ENCODE results near the gene HSCB. TPM values are rescaled to one million over a fixed set of nuclear protein-coding genes. Genes with fewer than 3 reads are reported as not detected.
A peak's percentile ranks its signal among the peaks of the same experiment; 100 is the strongest.
"Not testable (repeated sequence)": the region's sequence is repeated elsewhere in the genome, so short reads cannot be mapped to it uniquely, and the experiment has no call there.

The HSCB gene
- total RNA-seq, 1 experiment from 2014 or later = 21.2 TPM

GRCh38 chr22:28761449-28761755 lies 19.6 kb downstream of the HSCB start:
- Mint-ChIP-seq H3K4me3 (no peak overlapping the region; a peak in 1 of 5 replicates), H3K4me1 (peaks cover 20 to 25% of the 10 kb centered on the region in 2 experiments), H3K27ac (peak overlapping the region; percentile 87 to 96 (median 88)), H3K27me3 (ENCODE audit: low read depth) (no peaks in the 10 kb centered on the region; the same call in 1 of the 2 replicates), H3K9me3 (peaks cover 10 to 11% of the 10 kb centered on the region in 2 experiments; a peak in 4 of 5 replicates), H3K36me3 (ENCODE audit: insufficient read depth in 1 of 3, low read depth in 3 of 3) (peaks cover 8 to 14% (median 14%) of the 10 kb centered on the region in 3 experiments)
- Histone ChIP-seq H3K27ac (ENCODE audit: insufficient read length, low read depth, low read length) (peak overlapping the region; percentile 17), H2AK5ac (ENCODE audit: insufficient read length, low read length) (no peak overlapping the region), H3K56ac (ENCODE audit: insufficient read length, low read depth, low read length) (no peak overlapping the region), H3K9me3 (ENCODE audit: control insufficient read depth, low read depth, low read length) (no peaks in the 10 kb centered on the region), H2BK15ac (ENCODE audit: low read depth, low read length) (no peak overlapping the region), H2BK12ac (ENCODE audit: insufficient read length, low read depth, low read length) (peak overlapping the region; percentile 7), H4K20me1 (ENCODE audit: control insufficient read depth, insufficient read depth, insufficient read length) (no peaks in the 10 kb centered on the region), H3K4me2 (ENCODE audit: insufficient read depth, insufficient read length, low read length) (no peak overlapping the region), H3K79me1 (ENCODE audit: insufficient read depth, low read depth, low read length, poor library complexity, severe bottlenecking) (no peaks in the 10 kb centered on the region), H3K23me2 (ENCODE audit: insufficient read length, low read depth, low read length, poor library complexity, severe bottlenecking) (no peaks in the 10 kb centered on the region), H2AFZ (ENCODE audit: low read length) (no peak overlapping the region), H3K4ac (ENCODE audit: low read depth, low read length) (no peak overlapping the region), H3K4me1 (ENCODE audit: insufficient read depth, low read length) (no peaks in the 10 kb centered on the region; the same call in 1 of the 2 replicates), H4K8ac (replicated peaks; ENCODE audit: insufficient read length, low read depth, low read length) (no peak overlapping the region), H3K18ac (ENCODE audit: insufficient read length, low read depth, low read length) (peak overlapping the region; percentile 45), H4K91ac (ENCODE audit: insufficient read length, low read depth, low read length) (no peak overlapping the region), H2BK120ac (ENCODE audit: low read depth, low read length, poor library complexity, severe bottlenecking) (no peak overlapping the region), H3K9ac (ENCODE audit: extremely low read depth, insufficient read length, low read length) (no peak overlapping the region), H4K5ac (ENCODE audit: insufficient read length, low read depth, low read length) (no peak overlapping the region), H3K27me3 (ENCODE audit: insufficient read depth, low read length) (no peaks in the 10 kb centered on the region), H3K14ac (ENCODE audit: insufficient read depth, low read length) (no peak overlapping the region), H3K23ac (ENCODE audit: insufficient read length, low read depth, low read length) (no peak overlapping the region), H3K79me2 (ENCODE audit: insufficient read depth, low read length) (no peaks in the 10 kb centered on the region), H2BK20ac (ENCODE audit: low read depth, low read length, poor library complexity, severe bottlenecking) (no peak overlapping the region), H2BK5ac (ENCODE audit: insufficient read length, low read length) (no peak overlapping the region), H3T11ph (ENCODE audit: low read length) (no peak overlapping the region)
- WGBS (ENCODE audit: extremely low coverage, insufficient read length, low lambda C conversion rate) = no CpG with 5 or more reads among the region's 10 CpGs
- peak; percentile 41 for DNase-seq
- no peak for TF ChIP-seq CTCF (conservative IDR thresholded peaks at IDR 0.05)

- not testable (repeated sequence) for H2BK15ac ChIP-seq (ENCODE audit: low read depth, low read length); H4K5ac ChIP-seq (ENCODE audit: insufficient read length, low read depth, low read length); H3K9ac ChIP-seq (ENCODE audit: extremely low read depth, insufficient read length, low read length); H3K4me2 ChIP-seq (ENCODE audit: insufficient read depth, insufficient read length, low read length); H2AFZ ChIP-seq (ENCODE audit: low read length); H3K27me3 ChIP-seq (ENCODE audit: insufficient read depth, low read length); H3K9me3 ChIP-seq (ENCODE audit: control insufficient read depth, low read depth, low read length); H4K91ac ChIP-seq (ENCODE audit: insufficient read length, low read depth, low read length); H3K27ac ChIP-seq (ENCODE audit: insufficient read length, low read depth, low read length); H4K20me1 ChIP-seq (ENCODE audit: control insufficient read depth, insufficient read depth, insufficient read length); H3K79me1 ChIP-seq (ENCODE audit: insufficient read depth, low read depth, low read length, poor library complexity, severe bottlenecking); H3K18ac ChIP-seq (ENCODE audit: insufficient read length, low read depth, low read length); H2BK120ac ChIP-seq (ENCODE audit: low read depth, low read length, poor library complexity, severe bottlenecking); H2BK12ac ChIP-seq (ENCODE audit: insufficient read length, low read depth, low read length); H2BK5ac ChIP-seq (ENCODE audit: insufficient read length, low read length); DNase-seq; H3K4me3 Mint-ChIP-seq; H3K14ac ChIP-seq (ENCODE audit: insufficient read depth, low read length); H3K4me1 ChIP-seq (ENCODE audit: insufficient read depth, low read length); H2AK5ac ChIP-seq (ENCODE audit: insufficient read length, low read length); H3K23ac ChIP-seq (ENCODE audit: insufficient read length, low read depth, low read length); H3T11ph ChIP-seq (ENCODE audit: low read length); H3K56ac ChIP-seq (ENCODE audit: insufficient read length, low read depth, low read length); H3K23me2 ChIP-seq (ENCODE audit: insufficient read length, low read depth, low read length, poor library complexity, severe bottlenecking); H3K27me3 Mint-ChIP-seq (ENCODE audit: low read depth); H3K79me2 ChIP-seq (ENCODE audit: insufficient read depth, low read length); H3K4ac ChIP-seq (ENCODE audit: low read depth, low read length); H4K8ac ChIP-seq (replicated peaks; ENCODE audit: insufficient read length, low read depth, low read length)
- Mint-ChIP-seq H3K36me3 (ENCODE audit: insufficient read depth in 1 of 3, low read depth in 3 of 3) (peaks cover 8 to 10% (median 9%) of the 10 kb centered on the region in 3 experiments), H3K9me3 (peaks cover 10 to 11% of the 10 kb centered on the region in 2 experiments; a peak in 4 of 5 replicates), H3K4me1 (peaks cover 20 to 25% of the 10 kb centered on the region in 2 experiments), H3K27ac (peak overlapping the region in 1 of 3 experiments; percentile 96; a peak in 1 of 7 replicates)
- WGBS (ENCODE audit: extremely low coverage, insufficient read length, low lambda C conversion rate) = no CpG with 5 or more reads among the region's 4 CpGs
- H2BK20ac ChIP-seq (ENCODE audit: low read depth, low read length, poor library complexity, severe bottlenecking) = peak overlapping the region; percentile 76
These were observed 20.2 kb downstream of the HSCB start for GRCh38 chr22:28762000-28762399.
